GM19438 (cell line): ENCODE results near the gene RUNX2.

Experiments
- ATAC-seq: cut with Tn5 transposase; IDR thresholded peaks from one replicate; pipeline ENCODE4 v1.9.1; 2021; ENCODE audit warnings: low read depth; ENCODE audit not compliant: unreplicated experiment

RUNX2 gene

GRCh38 chr6:45712786-45713185 is 384.7 kb downstream of the RUNX2 start:
- ATAC-seq = no peak
